T-cell (primary cell): ENCODE data around the gene AKAP6. TPM values are rescaled to one million over a fixed set of nuclear protein-coding genes. Genes with fewer than 3 reads are reported as not detected.

Experiments used
- ATAC-seq, 4 experiments: fragments of 200-7000 bp in 3 of 4; fragments of 150-1000 bp in 1 of 4; cut with Tn5 transposase; replicated peaks in 1 of 4; 1 replicate in 3 of 4; 2 replicates in 1 of 4; pipeline ENCODE4 v1.10.0; 2021; ENCODE audit warnings: moderate library complexity in 3 of 4, mild to moderate bottlenecking in 2 of 4, moderate number of reproducible peaks in 1 of 4
- CTCF ChIA-PET, 2 donors: fragments of 300-600 bp; sonication (Branson Sonifier 250); formaldehyde crosslinking; loops; one replicate each; lab custom pipeline; 2022; ENCODE audit warnings: antibody characterized with exemption in 2 of 2; lab: Charles Lee
- POLR2A ChIA-PET, 2 donors: fragments of 300-600 bp; sonication (Branson Sonifier 250); formaldehyde crosslinking; loops; one replicate each; lab custom pipeline; 2022; ENCODE audit warnings: antibody characterized with exemption in 2 of 2; lab: Charles Lee
- DNase-seq, 35 experiments: peaks; one replicate each; pipeline versions ENCODE4 v3.0.0 to v3.0.0-alpha.2; 2013 to 2023
- H3K27ac ChIP-seq: one replicate; pipeline ENCODE4 v1.5.1; 2013; ENCODE audit warnings: low read length
- H3K27me3 ChIP-seq, 2 experiments: replicated peaks in 1 of 2; 1 replicate in 1 of 2; 2 replicates in 1 of 2; pipeline versions ENCODE4 v1.6.1 to v1.7.0; 2013; ENCODE audit warnings: low read length in 1 of 2, mixed read lengths in 1 of 2; ENCODE audit not compliant: control insufficient read depth in 2 of 2, insufficient read depth in 2 of 2; ENCODE audit errors: extremely low read depth in 1 of 2
- H3K36me3 ChIP-seq, 2 donors: 1 replicate in 1 of 2; 2 replicates in 1 of 2; pipeline versions ENCODE4 v1.6.1 to v1.7.0; 2013; ENCODE audit warnings: low read length in 1 of 2; ENCODE audit not compliant: control insufficient read depth in 2 of 2, insufficient read depth in 1 of 2; ENCODE audit errors: extremely low read depth in 1 of 2
- H3K4me1 ChIP-seq, 2 experiments: 1 replicate in 1 of 2; 2 replicates in 1 of 2; pipeline versions ENCODE4 v1.6.1 to v1.7.0; 2013; ENCODE audit warnings: low read length in 2 of 2, mixed read lengths in 1 of 2; ENCODE audit not compliant: insufficient read depth in 2 of 2, control insufficient read depth in 1 of 2; ENCODE audit errors: extremely low read depth in 1 of 2
- H3K4me3 ChIP-seq, 2 donors: 1 replicate in 1 of 2; 2 replicates in 1 of 2; pipeline versions ENCODE4 v1.5.1 to v1.7.0; 2013; ENCODE audit warnings: mild to moderate bottlenecking in 2 of 2, low read length in 1 of 2, moderate library complexity in 1 of 2; ENCODE audit not compliant: control insufficient read depth in 1 of 2; ENCODE audit errors: extremely low read depth in 1 of 2
- H3K9me3 ChIP-seq: 2 replicates; pipeline ENCODE4 v1.7.0; 2013
- H3K27ac Mint-ChIP-seq, 2 donors: one replicate each; pipeline ENCODE4 v1.8.0; 2020 to 2021; ENCODE audit warnings: mild to moderate bottlenecking in 2 of 2, mixed read lengths in 2 of 2
- H3K27me3 Mint-ChIP-seq, 2 donors: one replicate each; pipeline ENCODE4 v1.8.0; 2021 to 2022; ENCODE audit warnings: mixed read lengths in 2 of 2
- H3K36me3 Mint-ChIP-seq: one replicate; pipeline ENCODE4 v1.8.0; 2021; ENCODE audit warnings: mixed read lengths
- H3K4me1 Mint-ChIP-seq, 3 donors: one replicate each; pipeline ENCODE4 v1.8.0; 2020 to 2022; ENCODE audit warnings: mixed read lengths in 3 of 3, mild to moderate bottlenecking in 1 of 3
- H3K4me3 Mint-ChIP-seq, 3 donors: one replicate each; pipeline ENCODE4 v1.8.0; 2020 to 2022; ENCODE audit warnings: mild to moderate bottlenecking in 3 of 3, mixed read lengths in 3 of 3, moderate library complexity in 3 of 3
- H3K9me3 Mint-ChIP-seq, 3 donors: one replicate each; pipeline ENCODE4 v1.8.0; 2020 to 2022; ENCODE audit warnings: mixed read lengths in 3 of 3
- WGBS: methylation state at CpG from one replicate; pipeline ENCODE4 v1.1.5; 2013; ENCODE audit warnings: missing lambda C conversion rate; ENCODE audit not compliant: insufficient coverage; 5-methylcytosine and 5-hydroxymethylcytosine counted together
- total RNA-seq, 35 experiments: library from RNA in 6 of 35; stranded (reverse) in 6 of 35; fragments of 120-200 nt in 1 of 35; gene quantifications; one replicate each; pipeline versions ENCODE4 v1.2.1 to v1.2.4 and lab custom pipeline; 2013 to 2026

Gene AKAP6
- total RNA-seq, 5 donors from 2014 or later (not counting 1 experiment from before 2014, with no cell fraction given) = 1.7 to 6.6 (median 2.6) TPM

GRCh38 chr14:32447371-32447770, 118.3 kb downstream of the AKAP6 start:
- DNase-seq = no peak
- Mint-ChIP-seq H3K9me3 (no peaks in the 10 kb centered on the region), H3K4me1 (no peaks in the 10 kb centered on the region), H3K36me3 (no peaks in the 10 kb centered on the region), H3K27me3 (no peaks in the 10 kb centered on the region), H3K27ac (no peak overlapping the region), H3K4me3 (no peak overlapping the region)
- H3K4me3 ChIP-seq = no peak overlapping the region
- no peaks in the 10 kb centered on the region for H3K36me3 ChIP-seq
- ATAC-seq = no peak
- WGBS = no CpG with 5 or more reads among the region's 3 CpGs
- POLR2A ChIA-PET = no interaction called here
- H3K9me3 ChIP-seq = no peaks in the 10 kb centered on the region
- H3K27me3 ChIP-seq = no peaks in the 10 kb centered on the region
- no peak overlapping the region for H3K27ac ChIP-seq
- H3K4me1 ChIP-seq = no peaks in the 10 kb centered on the region
- CTCF ChIA-PET = no interaction called here

- CTCF ChIA-PET = no interaction called here
- Mint-ChIP-seq H3K4me3 (no peak overlapping the region), H3K9me3 (no peaks in the 10 kb centered on the region), H3K36me3 (no peaks in the 10 kb centered on the region), H3K27ac (no peak overlapping the region), H3K27me3 (no peaks in the 10 kb centered on the region), H3K4me1 (no peaks in the 10 kb centered on the region)
- H3K27ac ChIP-seq = no peak overlapping the region
- ATAC-seq (no peak), DNase-seq (no peak)
- no peaks in the 10 kb centered on the region for H3K9me3 ChIP-seq
- no peaks in the 10 kb centered on the region for H3K4me1 ChIP-seq
- no CpG with 5 or more reads among the region's 1 CpG for WGBS
- no peak overlapping the region for H3K4me3 ChIP-seq
- H3K27me3 ChIP-seq = no peaks in the 10 kb centered on the region
- H3K36me3 ChIP-seq = no peaks in the 10 kb centered on the region
- POLR2A ChIA-PET = interaction anchor here in 1 of 2 donors (0.6 kb wide), 1 partner anchor 467 kb away, joined by 7 read pairs; no protein-coding TSS in a partner anchor
These were observed 120.5 kb downstream of the AKAP6 start for GRCh38 chr14:32449648-32450047.

DNA sequence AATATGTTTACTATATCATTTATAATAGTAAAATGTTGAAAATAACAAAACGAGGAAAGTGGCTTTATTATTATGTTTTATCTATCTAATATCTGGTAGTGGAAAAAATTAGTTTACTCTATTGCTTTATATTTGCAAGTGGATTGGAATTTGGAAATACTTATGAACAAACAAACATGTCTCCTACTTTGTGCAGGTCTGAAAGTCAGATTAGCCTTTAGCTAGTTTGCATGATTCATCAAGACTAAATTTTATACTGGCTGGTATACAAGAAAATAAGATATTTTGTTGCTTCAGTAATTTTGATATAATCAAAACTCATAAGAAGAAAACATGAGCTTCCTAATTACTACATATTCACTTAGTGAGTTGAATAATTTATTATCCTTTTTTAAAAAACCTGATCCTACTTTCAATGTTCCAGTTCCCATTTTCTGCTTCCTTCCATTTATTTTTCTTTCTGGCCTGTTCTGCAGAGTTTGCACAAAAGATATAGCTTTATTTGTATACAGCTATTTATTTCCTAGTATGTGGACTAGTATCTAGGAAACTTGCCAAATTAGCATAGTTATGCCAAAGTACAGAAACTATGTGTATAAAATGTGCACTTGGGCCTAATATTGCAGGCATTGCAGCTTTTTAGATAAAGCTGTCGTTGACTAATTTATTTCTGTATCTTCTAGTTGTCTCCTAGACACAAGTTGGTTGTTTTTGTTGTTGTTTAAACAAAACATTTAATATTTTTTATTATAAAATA, 122.0 kb downstream of the AKAP6 start:
- H3K4me1 ChIP-seq = no peaks in the 10 kb centered on the region
- no peaks in the 10 kb centered on the region for H3K36me3 ChIP-seq
- ChIA-PET CTCF (no interaction called here), POLR2A (no interaction called here)
- no CpG with 5 or more reads among the region's 2 CpGs for WGBS
- H3K27ac ChIP-seq = no peak overlapping the region
- no peaks in the 10 kb centered on the region for H3K27me3 ChIP-seq
- no peaks in the 10 kb centered on the region for H3K36me3 Mint-ChIP-seq
- no peaks in the 10 kb centered on the region for H3K4me1 Mint-ChIP-seq
- H3K4me3 ChIP-seq = no peak overlapping the region
- no peaks in the 10 kb centered on the region for H3K9me3 ChIP-seq
- DNase-seq (no peak), ATAC-seq (no peak)
- H3K9me3 Mint-ChIP-seq = no peaks in the 10 kb centered on the region
- no peak overlapping the region for H3K4me3 Mint-ChIP-seq
- peaks cover 2 to 3% of the 10 kb centered on the region in 2 donors for H3K27me3 Mint-ChIP-seq
- no peak overlapping the region for H3K27ac Mint-ChIP-seq

GRCh38 chr14:32453857-32454810, 125.0 kb downstream of the AKAP6 start:
- WGBS = 86% methylated on average over 3 of the region's 9 CpGs
- ATAC-seq (no peak), DNase-seq (no peak)
- H3K4me1 ChIP-seq = no peaks in the 10 kb centered on the region
- H3K4me3 Mint-ChIP-seq = no peak overlapping the region
- no peak overlapping the region for H3K27ac Mint-ChIP-seq
- no peaks in the 10 kb centered on the region for H3K27me3 ChIP-seq
- CTCF ChIA-PET = no interaction called here
- no peaks in the 10 kb centered on the region for H3K36me3 ChIP-seq
- H3K4me1 Mint-ChIP-seq = no peaks in the 10 kb centered on the region
- H3K27me3 Mint-ChIP-seq = peaks cover 4 to 6% of the 10 kb centered on the region in 2 donors
- H3K9me3 Mint-ChIP-seq = no peaks in the 10 kb centered on the region
- H3K27ac ChIP-seq = no peak overlapping the region
- no peaks in the 10 kb centered on the region for H3K36me3 Mint-ChIP-seq
- no peak overlapping the region for H3K4me3 ChIP-seq
- no peaks in the 10 kb centered on the region for H3K9me3 ChIP-seq
- POLR2A ChIA-PET = no interaction called here

GRCh38 chr14:32457213-32457920, 128.3 kb downstream of the AKAP6 start:
- DNase-seq = no peak
- POLR2A ChIA-PET = no interaction called here
- Mint-ChIP-seq H3K27ac (no peak overlapping the region), H3K27me3 (peaks cover 7 to 10% of the 10 kb centered on the region in 2 donors), H3K9me3 (peaks cover 0 to 12% (median 6%) of the 10 kb centered on the region in 3 donors), H3K4me3 (no peak overlapping the region), H3K36me3 (no peaks in the 10 kb centered on the region), H3K4me1 (no peaks in the 10 kb centered on the region)
- H3K4me1 ChIP-seq = no peaks in the 10 kb centered on the region
- 64% methylated on average over 2 of the region's 5 CpGs for WGBS
- CTCF ChIA-PET = no interaction called here
- no peak for ATAC-seq
- H3K4me3 ChIP-seq = no peak overlapping the region
- no peak overlapping the region for H3K27ac ChIP-seq
- peaks cover 0 to 9% of the 10 kb centered on the region in 2 experiments for H3K27me3 ChIP-seq
- H3K9me3 ChIP-seq = no peaks in the 10 kb centered on the region
- H3K36me3 ChIP-seq = no peaks in the 10 kb centered on the region

DNA sequence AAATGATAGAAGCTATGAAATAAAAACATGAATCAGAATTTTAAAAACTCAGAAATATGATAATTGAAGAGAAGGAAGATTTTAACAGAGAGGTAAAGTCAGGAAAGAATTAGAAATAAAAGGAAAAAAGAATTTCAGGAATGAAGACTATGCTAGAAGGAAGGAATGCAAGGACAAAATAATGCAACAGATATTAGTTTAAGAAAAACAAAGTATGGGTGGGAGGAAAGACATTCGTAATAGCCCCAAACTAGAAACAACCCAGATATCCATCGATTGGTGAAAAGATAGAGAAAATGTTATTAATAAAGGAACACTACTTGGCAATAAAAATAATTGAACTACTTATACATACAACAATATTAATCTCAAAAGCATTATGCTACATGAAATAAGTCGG, 129.6 kb downstream of the AKAP6 start:
- POLR2A ChIA-PET = no interaction called here
- no peaks in the 10 kb centered on the region for H3K4me1 ChIP-seq
- H3K36me3 ChIP-seq = no peaks in the 10 kb centered on the region
- Mint-ChIP-seq H3K9me3 (peaks cover 12 to 25% (median 13%) of the 10 kb centered on the region in 3 donors), H3K4me3 (no peak overlapping the region), H3K27me3 (peaks cover 12 to 15% of the 10 kb centered on the region in 2 donors), H3K36me3 (no peaks in the 10 kb centered on the region), H3K27ac (no peak overlapping the region), H3K4me1 (no peaks in the 10 kb centered on the region)
- CTCF ChIA-PET = no interaction called here
- WGBS = no CpG with 5 or more reads among the region's 3 CpGs
- H3K27me3 ChIP-seq = peaks cover 0 to 9% of the 10 kb centered on the region in 2 experiments
- H3K9me3 ChIP-seq = no peaks in the 10 kb centered on the region
- ATAC-seq (no peak), DNase-seq (no peak)
- H3K27ac ChIP-seq = no peak overlapping the region
- no peak overlapping the region for H3K4me3 ChIP-seq
